H9 (cell line): ENCODE results near the gene WHRN. TPM values are rescaled to one million over a fixed set of nuclear protein-coding genes. Genes with fewer than 3 reads are reported as not detected.
A peak's percentile ranks its signal among the peaks of the same experiment; 100 is the strongest.

Source experiments
- DNase-seq: peaks from one replicate; pipeline ENCODE4 v3.0.0-alpha.2; 2017
- H2AFZ ChIP-seq: one replicate; pipeline ENCODE4 v1.6.1; 2013; ENCODE audit warnings: mild to moderate bottlenecking, low read length, control low read depth, moderate library complexity
- H2AK5ac ChIP-seq: 2 replicates; pipeline ENCODE4 v1.6.1; 2013; ENCODE audit warnings: low read length, control low read depth, mixed read lengths; ENCODE audit not compliant: insufficient read length
- H2BK120ac ChIP-seq: one replicate; pipeline ENCODE4 v1.6.1; 2013; ENCODE audit warnings: low read depth, mild to moderate bottlenecking, low read length, control low read depth, inconsistent platforms; ENCODE audit not compliant: poor library complexity, severe bottlenecking
- H2BK12ac ChIP-seq: 2 replicates; pipeline ENCODE4 v1.6.1; 2013; ENCODE audit warnings: low read length, control low read depth, mixed read lengths, low read depth; ENCODE audit not compliant: insufficient read length
- H2BK15ac ChIP-seq: 2 replicates; pipeline ENCODE4 v1.6.1; 2013; ENCODE audit warnings: low read depth, low read length, control low read depth
- H2BK20ac ChIP-seq: one replicate; pipeline ENCODE4 v1.6.1; 2013; ENCODE audit warnings: low read depth, mild to moderate bottlenecking, low read length, control low read depth, inconsistent platforms; ENCODE audit not compliant: poor library complexity, severe bottlenecking
- H2BK5ac ChIP-seq: 2 replicates; pipeline ENCODE4 v1.6.1; 2013; ENCODE audit warnings: low read length, control low read depth, mixed read lengths; ENCODE audit not compliant: insufficient read length
- H3K14ac ChIP-seq: 2 replicates; pipeline ENCODE4 v1.6.1; 2013; ENCODE audit warnings: low read length, control low read depth; ENCODE audit not compliant: insufficient read depth
- H3K18ac ChIP-seq: 2 replicates; pipeline ENCODE4 v1.6.1; 2013; ENCODE audit warnings: low read depth, mild to moderate bottlenecking, mixed read lengths, low read length, control low read depth; ENCODE audit not compliant: insufficient read length
- H3K23ac ChIP-seq: 2 replicates; pipeline ENCODE4 v1.6.1; 2013; ENCODE audit warnings: low read length, control low read depth, mixed read lengths, low read depth; ENCODE audit not compliant: insufficient read length
- H3K23me2 ChIP-seq: 2 replicates; pipeline ENCODE4 v1.6.1; 2013; ENCODE audit warnings: low read depth, mild to moderate bottlenecking, mixed read lengths, low read length, control low read depth; ENCODE audit not compliant: insufficient read length, poor library complexity, severe bottlenecking
- H3K27ac ChIP-seq: 2 replicates; pipeline ENCODE4 v1.5.1; 2013; ENCODE audit warnings: low read length, control low read depth, mixed read lengths, low read depth; ENCODE audit not compliant: insufficient read length
- H3K27me3 ChIP-seq: 2 replicates; pipeline ENCODE4 v1.6.1; 2013; ENCODE audit warnings: low read length, control low read depth, inconsistent platforms; ENCODE audit not compliant: insufficient read depth
- H3K4ac ChIP-seq: 2 replicates; pipeline ENCODE4 v1.6.1; 2013; ENCODE audit warnings: low read depth, mild to moderate bottlenecking, control low read depth, inconsistent platforms, low read length, moderate library complexity
- H3K4me1 ChIP-seq: 2 replicates; pipeline ENCODE4 v1.6.1; 2013; ENCODE audit warnings: low read length, control low read depth, inconsistent platforms; ENCODE audit not compliant: insufficient read depth
- H3K4me2 ChIP-seq: 2 replicates; pipeline ENCODE4 v1.6.1; 2013; ENCODE audit warnings: low read length, control low read depth, mixed read lengths; ENCODE audit not compliant: insufficient read length, insufficient read depth
- H3K56ac ChIP-seq: 2 replicates; pipeline ENCODE4 v1.6.1; 2013; ENCODE audit warnings: low read depth, mild to moderate bottlenecking, mixed read lengths, low read length, control low read depth; ENCODE audit not compliant: insufficient read length
- H3K79me1 ChIP-seq: 2 replicates; pipeline ENCODE4 v1.6.1; 2013; ENCODE audit warnings: low read depth, mild to moderate bottlenecking, moderate library complexity, low read length, control low read depth, inconsistent platforms; ENCODE audit not compliant: insufficient read depth, poor library complexity, severe bottlenecking
- H3K79me2 ChIP-seq: 2 replicates; pipeline ENCODE4 v1.6.1; 2013; ENCODE audit warnings: low read length, control low read depth, inconsistent platforms; ENCODE audit not compliant: insufficient read depth
- H3K9ac ChIP-seq: 2 replicates; pipeline ENCODE4 v1.6.1; 2013; ENCODE audit warnings: low read length, control low read depth, mixed read lengths; ENCODE audit not compliant: insufficient read length; ENCODE audit errors: extremely low read depth
- H3K9me3 ChIP-seq: one replicate; pipeline ENCODE4 v1.6.1; 2013; ENCODE audit warnings: low read depth, low read length, inconsistent platforms; ENCODE audit not compliant: control insufficient read depth
- H3T11ph ChIP-seq: one replicate; pipeline ENCODE4 v1.6.1; 2013; ENCODE audit warnings: mild to moderate bottlenecking, low read length, control low read depth, inconsistent platforms
- H4K20me1 ChIP-seq: one replicate; pipeline ENCODE4 v1.6.1; 2013; ENCODE audit not compliant: control insufficient read depth, insufficient read length, insufficient read depth
- H4K5ac ChIP-seq: 2 replicates; pipeline ENCODE4 v1.6.1; 2013; ENCODE audit warnings: low read depth, mild to moderate bottlenecking, mixed read lengths, low read length, control low read depth; ENCODE audit not compliant: insufficient read length
- H4K8ac ChIP-seq: replicated peaks from 2 replicates; pipeline ENCODE4 v1.6.1; 2013; ENCODE audit warnings: low read length, control low read depth, mixed read lengths, low read depth; ENCODE audit not compliant: insufficient read length
- H4K91ac ChIP-seq: 2 replicates; pipeline ENCODE4 v1.6.1; 2013; ENCODE audit warnings: low read depth, mild to moderate bottlenecking, moderate library complexity, mixed read lengths, low read length, control low read depth; ENCODE audit not compliant: insufficient read length
- H3K27ac Mint-ChIP-seq, 3 experiments: 2 replicates in 2 of 3; 3 replicates in 1 of 3; pipeline ENCODE4 v1.8.0; 2020 to 2021; ENCODE audit warnings: mixed read lengths in 3 of 3, mild to moderate bottlenecking in 1 of 3, moderate library complexity in 1 of 3
- H3K27me3 Mint-ChIP-seq: 2 replicates; pipeline ENCODE4 v1.8.0; 2021; ENCODE audit warnings: low read depth, mild to moderate bottlenecking, moderate library complexity, mixed read lengths
- H3K36me3 Mint-ChIP-seq, 3 experiments: 2 replicates in 2 of 3; 3 replicates in 1 of 3; pipeline ENCODE4 v1.8.0; 2020 to 2021; ENCODE audit warnings: low read depth in 3 of 3, mixed read lengths in 3 of 3; ENCODE audit not compliant: insufficient read depth in 1 of 3
- H3K4me1 Mint-ChIP-seq, 2 experiments: 2 replicates each; pipeline ENCODE4 v1.8.0; 2020; ENCODE audit warnings: mixed read lengths in 2 of 2
- H3K4me3 Mint-ChIP-seq, 2 experiments: 2 replicates in 1 of 2; 3 replicates in 1 of 2; pipeline ENCODE4 v1.8.0; 2020 to 2021; ENCODE audit warnings: mild to moderate bottlenecking in 2 of 2, mixed read lengths in 2 of 2, moderate library complexity in 1 of 2
- H3K9me3 Mint-ChIP-seq, 2 experiments: 2 replicates in 1 of 2; 3 replicates in 1 of 2; pipeline ENCODE4 v1.8.0; 2020; ENCODE audit warnings: mild to moderate bottlenecking in 2 of 2, mixed read lengths in 2 of 2, moderate library complexity in 1 of 2
- WGBS: extraction: QIAGEN DNeasy Blood & Tissue Kit; methylation state at CpG from one replicate; pipeline ENCODE4 v1.1.7; 2013; ENCODE audit warnings: missing lambda C conversion rate, low lambda C conversion rate, mixed read lengths; ENCODE audit not compliant: insufficient read length; ENCODE audit errors: extremely low coverage; 5-methylcytosine and 5-hydroxymethylcytosine counted together
- total RNA-seq: library from RNA; stranded (reverse); gene quantifications from 2 replicates; pipeline ENCODE4 v1.2.1, GENCODE V29; 2021
- TF ChIP-seq, protein P1 (sequence below): fragments of 200-600 bp; sonication (generic); conservative IDR thresholded peaks from 3 replicates; pipeline ENCODE4 v1.8.0; 2021; ENCODE audit warnings: antibody characterized with exemption, mild to moderate bottlenecking

WHRN gene
- total RNA-seq, 1 experiment from 2014 or later: 2.2 TPM

DNA sequence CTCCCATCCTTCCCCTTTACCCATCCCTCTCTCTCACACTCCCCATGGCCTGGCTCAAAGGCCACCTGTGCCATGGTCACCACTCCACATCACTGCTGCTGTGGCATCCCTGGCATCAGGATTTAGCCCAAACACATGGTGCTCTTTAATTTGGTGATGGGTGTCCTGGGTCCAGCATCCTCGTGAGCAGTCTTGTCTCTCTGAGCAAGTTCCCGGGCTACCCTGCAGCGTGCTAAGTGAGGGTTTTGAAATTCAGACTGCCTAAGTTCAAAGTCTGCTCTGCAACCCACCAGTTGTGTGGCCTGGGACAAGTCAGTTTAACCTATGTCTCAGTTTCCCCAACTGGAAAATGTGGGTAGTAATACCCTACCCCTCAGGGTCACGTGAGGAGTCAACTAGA lies 39.9 kb downstream of the WHRN start:
- Histone ChIP-seq H3K4ac (no peak overlapping the region), H4K91ac (no peak overlapping the region), H2AK5ac (no peak overlapping the region), H3K9ac (no peak overlapping the region), H3K9me3 (no peaks in the 10 kb centered on the region), H2BK20ac (no peak overlapping the region), H3K27me3 (no peaks in the 10 kb centered on the region), H2BK5ac (no peak overlapping the region), H4K5ac (no peak overlapping the region), H2BK12ac (no peak overlapping the region), H3K23ac (no peak overlapping the region), H2BK15ac (no peak overlapping the region), H3K4me2 (no peak overlapping the region), H3K4me1 (no peaks in the 10 kb centered on the region), H4K8ac (no peak overlapping the region), H4K20me1 (no peaks in the 10 kb centered on the region), H3T11ph (no peak overlapping the region), H3K56ac (no peak overlapping the region), H2BK120ac (no peak overlapping the region), H3K79me1 (no peaks in the 10 kb centered on the region), H3K79me2 (no peaks in the 10 kb centered on the region), H3K27ac (no peak overlapping the region), H3K23me2 (no peaks in the 10 kb centered on the region), H3K14ac (no peak overlapping the region), H3K18ac (no peak overlapping the region), H2AFZ (no peak overlapping the region)
- Mint-ChIP-seq H3K27me3 (no peaks in the 10 kb centered on the region; the same call in 1 of the 2 replicates), H3K36me3 (peaks cover 2 to 4% (median 3%) of the 10 kb centered on the region in 3 experiments; a peak in 5 of 7 replicates), H3K4me3 (no peak overlapping the region), H3K9me3 (no peaks in the 10 kb centered on the region), H3K4me1 (peaks cover 19 to 30% of the 10 kb centered on the region in 2 experiments), H3K27ac (peak overlapping the region in 1 of 3 experiments; percentile 68; a peak in 1 of 7 replicates)
- no peak for DNase-seq
- TF ChIP-seq, protein P1, sequence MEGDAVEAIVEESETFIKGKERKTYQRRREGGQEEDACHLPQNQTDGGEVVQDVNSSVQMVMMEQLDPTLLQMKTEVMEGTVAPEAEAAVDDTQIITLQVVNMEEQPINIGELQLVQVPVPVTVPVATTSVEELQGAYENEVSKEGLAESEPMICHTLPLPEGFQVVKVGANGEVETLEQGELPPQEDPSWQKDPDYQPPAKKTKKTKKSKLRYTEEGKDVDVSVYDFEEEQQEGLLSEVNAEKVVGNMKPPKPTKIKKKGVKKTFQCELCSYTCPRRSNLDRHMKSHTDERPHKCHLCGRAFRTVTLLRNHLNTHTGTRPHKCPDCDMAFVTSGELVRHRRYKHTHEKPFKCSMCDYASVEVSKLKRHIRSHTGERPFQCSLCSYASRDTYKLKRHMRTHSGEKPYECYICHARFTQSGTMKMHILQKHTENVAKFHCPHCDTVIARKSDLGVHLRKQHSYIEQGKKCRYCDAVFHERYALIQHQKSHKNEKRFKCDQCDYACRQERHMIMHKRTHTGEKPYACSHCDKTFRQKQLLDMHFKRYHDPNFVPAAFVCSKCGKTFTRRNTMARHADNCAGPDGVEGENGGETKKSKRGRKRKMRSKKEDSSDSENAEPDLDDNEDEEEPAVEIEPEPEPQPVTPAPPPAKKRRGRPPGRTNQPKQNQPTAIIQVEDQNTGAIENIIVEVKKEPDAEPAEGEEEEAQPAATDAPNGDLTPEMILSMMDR: no peak
- WGBS: no CpG with 5 or more reads among the region's 4 CpGs
